Central memory CD8-positive, alpha-beta T cell (primary cell): ENCODE results near the gene FHIP1B.

Source experiments
- ATAC-seq: fragments of 150-1000 bp; cut with Tn5 transposase; replicated peaks from 2 replicates; pipeline ENCODE4 v1.10.0; 2022; ENCODE audit warnings: mild to moderate bottlenecking, moderate FRiP score, moderate number of reproducible peaks; ENCODE audit not compliant: poor library complexity, severe bottlenecking; ENCODE audit errors: extremely low read depth
- DNase-seq, 2 donors: peaks; one replicate each; pipeline ENCODE4 v3.0.0; 2021; ENCODE audit warnings: low spot score in 2 of 2
- H3K27ac Mint-ChIP-seq: one replicate; pipeline ENCODE4 v1.8.0; 2022; ENCODE audit warnings: low read depth, mild to moderate bottlenecking, moderate library complexity, mixed read lengths
- H3K27me3 Mint-ChIP-seq: one replicate; pipeline ENCODE4 v1.8.0; 2022; ENCODE audit warnings: mixed read lengths
- H3K36me3 Mint-ChIP-seq: one replicate; pipeline ENCODE4 v1.8.0; 2022; ENCODE audit warnings: mild to moderate bottlenecking, moderate library complexity, mixed read lengths; ENCODE audit not compliant: insufficient read depth
- H3K4me1 Mint-ChIP-seq: one replicate; pipeline ENCODE4 v1.8.0; 2022; ENCODE audit warnings: mixed read lengths
- H3K4me3 Mint-ChIP-seq: one replicate; pipeline ENCODE4 v1.8.0; 2022; ENCODE audit warnings: mild to moderate bottlenecking, moderate library complexity, mixed read lengths
- H3K9me3 Mint-ChIP-seq: one replicate; pipeline ENCODE4 v1.8.0; 2022; ENCODE audit warnings: mixed read lengths

FHIP1B gene

DNA sequence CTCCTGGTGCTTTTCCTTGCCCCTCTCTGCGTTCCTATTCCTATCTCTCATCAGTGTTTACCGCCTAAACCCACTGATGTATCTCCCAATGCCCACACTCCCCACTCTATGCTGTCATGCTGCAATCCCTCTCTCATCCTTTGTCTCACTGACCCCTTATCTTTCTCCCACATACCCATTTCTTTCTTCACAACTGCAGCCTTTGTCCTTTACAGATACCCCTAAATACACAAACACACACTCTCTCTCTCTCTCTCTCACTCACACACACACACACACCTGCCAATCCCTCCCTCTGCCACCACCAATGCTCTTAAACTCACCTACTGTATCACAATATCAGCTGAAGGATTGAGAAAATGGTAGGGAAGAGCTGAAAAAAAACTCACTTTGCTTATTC is 59.0 kb downstream of the FHIP1B start:
- Mint-ChIP-seq H3K4me3 (no peak overlapping the region), H3K4me1 (peaks cover 12% of the 10 kb centered on the region), H3K27me3 (peaks cover 14% of the 10 kb centered on the region), H3K36me3 (no peaks in the 10 kb centered on the region), H3K9me3 (peaks cover 7% of the 10 kb centered on the region), H3K27ac (no peak overlapping the region)
- DNase-seq, result no peak
- ATAC-seq, result no peak

DNA sequence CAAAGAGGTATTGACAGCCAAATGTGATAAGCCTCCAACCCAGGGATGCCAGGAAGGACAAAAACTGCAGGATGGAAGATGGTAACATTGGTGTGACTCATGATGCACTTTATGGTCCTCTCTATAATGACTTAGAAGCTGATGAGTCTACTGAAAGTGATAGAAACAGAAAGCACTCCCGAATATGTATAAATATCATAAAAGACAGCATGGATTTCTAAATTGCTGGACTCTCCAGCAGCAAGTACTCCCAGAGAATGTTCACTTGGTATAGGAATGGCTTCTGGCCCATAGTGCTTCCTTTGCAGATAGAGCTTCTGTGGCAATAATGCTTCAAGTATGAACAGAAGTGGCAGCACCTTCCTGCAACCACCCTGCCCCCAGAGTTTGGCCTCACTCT is 64.2 kb downstream of the FHIP1B start, which contains the start of gene OR52B2:
Gene OR52B2 (minus strand): TSS at position 101 of the 400 bp plus-strand sequence. CDS start 0 bp downstream, at position 101.
- H3K36me3 Mint-ChIP-seq, result no peaks in the 10 kb centered on the region
- H3K27ac Mint-ChIP-seq, result no peak within 1 kb of the TSS
- no peaks in the 10 kb centered on the region for H3K9me3 Mint-ChIP-seq
- no peak for DNase-seq
- H3K4me1 Mint-ChIP-seq, result no peaks in the 10 kb centered on the region
- H3K27me3 Mint-ChIP-seq, result peaks cover 39% of the 10 kb centered on the region
- no peak for ATAC-seq
- no peak within 1 kb of the TSS for H3K4me3 Mint-ChIP-seq
